GM23338 (cell line): Measurements from ENCODE around the gene EIF2A. TPM values are rescaled to one million over a fixed set of nuclear protein-coding genes. Genes with fewer than 3 reads are reported as not detected.

Experiments
- ATAC-seq: fragments of 200-7000 bp; cut with Tn5 transposase; 3 replicates; pipeline ENCODE4 v1.9.1; 2020
- DNase-seq: peaks from one replicate; pipeline ENCODE4 v3.0.0-alpha.2; 2015; ENCODE audit warnings: low spot score
- H2AFZ ChIP-seq: fragments of 200-600 bp; sonication (generic); 2 replicates; pipeline ENCODE4 v1.8.0; 2016; ENCODE audit warnings: antibody characterized with exemption, mild to moderate bottlenecking, moderate library complexity
- H3F3A ChIP-seq: fragments of 200-600 bp; sonication (generic); replicated peaks from 2 replicates; pipeline ENCODE4 v1.8.0; 2017; ENCODE audit warnings: antibody characterized with exemption, mixed run types, low read depth
- H3K27ac ChIP-seq: fragments of 200-600 bp; sonication (generic); 2 replicates; pipeline ENCODE4 v1.6.1; 2016; ENCODE audit warnings: low read depth
- H3K27me3 ChIP-seq: fragments of 200-600 bp; sonication (generic); 2 replicates; pipeline ENCODE4 v1.8.0; 2016; ENCODE audit warnings: mild to moderate bottlenecking, mixed run types, moderate library complexity; ENCODE audit not compliant: insufficient read depth
- H3K36me3 ChIP-seq: fragments of 200-600 bp; sonication (generic); 2 replicates; pipeline ENCODE4 v1.8.0; 2016; ENCODE audit warnings: mild to moderate bottlenecking; ENCODE audit not compliant: insufficient read depth
- H3K4me1 ChIP-seq: fragments of 200-600 bp; sonication (generic); 2 replicates; pipeline ENCODE4 v1.8.0; 2016; ENCODE audit warnings: mild to moderate bottlenecking, moderate library complexity; ENCODE audit not compliant: insufficient read depth
- H3K4me2 ChIP-seq: fragments of 200-600 bp; sonication (generic); 2 replicates; pipeline ENCODE4 v1.7.1; 2017; ENCODE audit warnings: mixed run types
- H3K4me3 ChIP-seq: fragments of 200-600 bp; sonication (generic); 2 replicates; pipeline ENCODE4 v1.6.1; 2016; ENCODE audit warnings: mixed run types
- H3K79me2 ChIP-seq: fragments of 200-600 bp; sonication (generic); replicated peaks from 2 replicates; pipeline ENCODE4 v1.8.0; 2017; ENCODE audit warnings: mild to moderate bottlenecking; ENCODE audit not compliant: insufficient read depth
- H3K9me2 ChIP-seq: fragments of 200-600 bp; sonication (generic); 2 replicates; pipeline ENCODE4 v1.8.0; 2017; ENCODE audit not compliant: insufficient read depth
- H4K20me1 ChIP-seq: fragments of 200-600 bp; sonication (generic); replicated peaks from 2 replicates; pipeline ENCODE4 v1.8.0; 2017; ENCODE audit warnings: mild to moderate bottlenecking; ENCODE audit not compliant: insufficient read depth
- H3K27ac Mint-ChIP-seq: 2 replicates; pipeline ENCODE4 v1.8.0; 2020; ENCODE audit warnings: inconsistent platforms, mild to moderate bottlenecking, moderate library complexity, mixed read lengths
- H3K27me3 Mint-ChIP-seq: 3 replicates; pipeline ENCODE4 v1.8.0; 2022; ENCODE audit warnings: low read depth, mild to moderate bottlenecking, moderate library complexity, mixed read lengths, inconsistent platforms; ENCODE audit not compliant: insufficient read depth, poor library complexity
- H3K36me3 Mint-ChIP-seq: 3 replicates; pipeline ENCODE4 v1.8.0; 2021; ENCODE audit warnings: low read depth, mild to moderate bottlenecking, inconsistent platforms, moderate library complexity, mixed read lengths
- H3K4me1 Mint-ChIP-seq: 3 replicates; pipeline ENCODE4 v1.8.0; 2020; ENCODE audit warnings: mild to moderate bottlenecking, inconsistent platforms, mixed read lengths
- H3K4me3 Mint-ChIP-seq: 3 replicates; pipeline ENCODE4 v1.8.0; 2021; ENCODE audit warnings: moderate library complexity, mild to moderate bottlenecking, inconsistent platforms, mixed read lengths
- H3K9me3 Mint-ChIP-seq: 3 replicates; pipeline ENCODE4 v1.8.0; 2020; ENCODE audit warnings: moderate library complexity, mild to moderate bottlenecking, inconsistent platforms, mixed read lengths
- CREB1 ChIP-seq: fragments of 250-450 bp; sonication (Bioruptor Pico); IDR thresholded peaks from 2 replicates; pipeline ENCODE4 v1.5.0; 2020; ENCODE audit warnings: low read depth, mild to moderate bottlenecking, moderate library complexity
- ETS1 ChIP-seq: IDR thresholded peaks from 2 replicates; pipeline ENCODE4 v1.6.1; 2016; ENCODE audit warnings: antibody characterized with exemption
- EZH2 ChIP-seq: fragments of 200-600 bp; sonication (generic); IDR thresholded peaks from one replicate; pipeline ENCODE4 v1.8.0; 2017; ENCODE audit warnings: antibody characterized with exemption, mild to moderate bottlenecking, low read depth; ENCODE audit not compliant: unreplicated experiment
- EZH2phosphoT487 ChIP-seq: fragments of 200-600 bp; sonication (generic); IDR thresholded peaks from one replicate; pipeline ENCODE4 v1.8.1; 2018; ENCODE audit warnings: antibody characterized with exemption; ENCODE audit not compliant: unreplicated experiment
- NANOG ChIP-seq: IDR thresholded peaks from 2 replicates; pipeline ENCODE4 v1.6.1; 2016; ENCODE audit warnings: antibody characterized with exemption, borderline replicate concordance
- POLR2AphosphoS5 ChIP-seq: IDR thresholded peaks from 2 replicates; pipeline ENCODE4 v1.6.1; 2016; ENCODE audit warnings: antibody characterized with exemption, low read depth
- STAT1 ChIP-seq: IDR thresholded peaks from one replicate; pipeline ENCODE4 v1.6.1; 2016; ENCODE audit warnings: antibody characterized with exemption; ENCODE audit not compliant: unreplicated experiment
- ZNF114 ChIP-seq: fragments of 250-450 bp; sonication (Bioruptor Pico); IDR thresholded peaks from 2 replicates; pipeline ENCODE4 v1.5.0; 2020; ENCODE audit warnings: mild to moderate bottlenecking, moderate library complexity
- ZNF331 ChIP-seq: fragments of 250-450 bp; sonication (Bioruptor Pico); IDR thresholded peaks from 2 replicates; pipeline ENCODE4 v1.5.0; 2020; ENCODE audit warnings: low read depth, mild to moderate bottlenecking, moderate library complexity
- ZNF462 ChIP-seq: fragments of 250-450 bp; sonication (Bioruptor Pico); IDR thresholded peaks from 2 replicates; pipeline ENCODE4 v1.5.0; 2020; ENCODE audit warnings: mild to moderate bottlenecking, moderate library complexity
- polyA plus RNA-seq: library from polyadenylated mRNA; unstranded; fragments of >200 nt; fragmentation: Nextera tagmentation; extraction: Ambion mirVana; gene quantifications from 2 replicates; pipeline ENCODE4 v1.2.1, GENCODE V29; 2016
- total RNA-seq: library from RNA; depleted of rRNA; stranded (reverse); fragments of >200 nt; shearing (Covaris generic); gene quantifications from 2 replicates; pipeline ENCODE4 v1.2.3, GENCODE V29; 2014
- TF ChIP-seq, protein P1 (sequence below), 2 experiments: fragments of 200-600 bp in 1 of 2; sonication (generic) in 1 of 2; conservative IDR thresholded peaks; 2 replicates each; pipeline versions ENCODE4 v1.5.1 to v1.6.1; 2016 to 2017; ENCODE audit warnings: antibody characterized with exemption in 2 of 2, low read depth in 2 of 2, mild to moderate bottlenecking in 2 of 2, moderate library complexity in 1 of 2

The EIF2A gene
- total and polyA plus RNA-seq, 2 experiments from 2014 or later = 95.2 to 153 TPM

DNA sequence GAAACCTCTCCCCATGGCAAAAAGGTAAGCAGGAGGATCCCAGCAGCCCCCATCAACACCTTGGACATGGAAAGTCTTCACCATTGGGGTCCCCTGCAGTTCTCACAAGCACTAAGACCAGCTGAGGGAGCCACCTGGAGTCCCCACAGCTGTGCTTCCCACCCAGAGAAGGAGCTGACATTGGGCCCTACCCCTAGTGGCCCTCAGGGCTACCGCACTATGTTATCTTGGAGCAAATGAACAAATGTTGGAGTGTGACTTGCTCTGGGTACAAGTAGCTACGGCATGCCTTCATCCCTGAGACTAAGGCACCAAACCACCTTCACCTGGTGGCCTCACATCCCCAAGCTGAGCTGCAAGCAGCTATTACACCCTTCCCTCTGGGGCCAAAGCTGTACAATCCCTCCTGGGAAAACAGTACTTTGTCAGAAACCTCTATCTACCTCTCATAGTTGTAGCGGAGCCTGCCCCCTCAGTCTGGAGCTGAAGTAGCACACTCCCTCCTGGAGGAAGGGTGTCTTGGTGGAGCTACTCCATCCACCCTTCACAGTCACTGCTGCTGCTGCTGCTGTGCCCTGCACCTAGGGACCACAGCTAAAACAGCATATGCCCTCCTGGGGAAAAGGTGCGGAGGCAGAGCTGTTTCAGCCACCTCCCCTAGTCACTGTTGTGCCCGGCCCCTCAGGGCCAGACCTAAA is 43.0 kb upstream of the EIF2A start (continued):
- peak; percentile 65 for TF ChIP-seq ZNF462 (CRISPR knock-in tag)
- no peak for TF ChIP-seq CREB1 (CRISPR knock-in tag)
- no peak for TF ChIP-seq STAT1
- TF ChIP-seq ZNF114 = no peak
- TF ChIP-seq POLR2AphosphoS5 = no peak

DNA sequence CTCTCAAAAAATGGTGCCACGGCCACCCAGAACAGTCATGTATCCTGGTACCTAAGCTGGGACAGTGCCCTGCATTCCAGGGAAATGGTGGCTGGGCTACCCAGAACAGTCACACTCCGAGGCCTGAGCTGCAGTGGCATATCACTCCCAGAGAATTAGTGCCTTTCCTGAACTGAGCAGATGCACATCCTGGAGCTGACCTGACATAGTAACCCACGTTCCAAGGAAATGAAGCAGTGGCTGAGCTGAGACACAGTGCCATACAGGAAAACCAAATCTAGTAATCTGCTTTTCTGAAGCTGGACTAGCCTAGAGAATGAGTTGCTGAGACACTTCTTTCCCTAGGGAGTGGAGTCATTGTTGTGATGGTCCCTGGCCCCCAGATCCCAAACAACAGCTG is 42.1 kb upstream of the EIF2A start:
- H3F3A ChIP-seq = no peaks in the 10 kb centered on the region
- DNase-seq (no peak), ATAC-seq (no peak)
- peaks cover 3% of the 10 kb centered on the region for H3K27me3 Mint-ChIP-seq
- no peak overlapping the region for H3K4me3 ChIP-seq
- H2AFZ ChIP-seq = no peak overlapping the region
- H4K20me1 ChIP-seq = no peaks in the 10 kb centered on the region
- no peak overlapping the region for H3K27ac ChIP-seq
- H3K4me1 Mint-ChIP-seq = no peaks in the 10 kb centered on the region
- H3K4me1 ChIP-seq = no peaks in the 10 kb centered on the region
- peaks cover 25% of the 10 kb centered on the region for H3K36me3 Mint-ChIP-seq
- no peaks in the 10 kb centered on the region for H3K9me2 ChIP-seq
- no peak overlapping the region for H3K27ac Mint-ChIP-seq
- H3K9me3 Mint-ChIP-seq = peaks cover 28% of the 10 kb centered on the region
- H3K36me3 ChIP-seq = peaks cover 3% of the 10 kb centered on the region; the same call in 1 of the 2 replicates
- H3K4me3 Mint-ChIP-seq = no peak overlapping the region
- H3K79me2 ChIP-seq = no peaks in the 10 kb centered on the region
- H3K4me2 ChIP-seq = no peak overlapping the region
- H3K27me3 ChIP-seq = no peaks in the 10 kb centered on the region
- TF ChIP-seq NANOG (no peak), EZH2 (no peak), ETS1 (no peak), ZNF114 (no peak), ZNF331 (CRISPR knock-in tag) (no peak), STAT1 (no peak), EZH2phosphoT487 (no peak)
- TF ChIP-seq, protein P1, sequence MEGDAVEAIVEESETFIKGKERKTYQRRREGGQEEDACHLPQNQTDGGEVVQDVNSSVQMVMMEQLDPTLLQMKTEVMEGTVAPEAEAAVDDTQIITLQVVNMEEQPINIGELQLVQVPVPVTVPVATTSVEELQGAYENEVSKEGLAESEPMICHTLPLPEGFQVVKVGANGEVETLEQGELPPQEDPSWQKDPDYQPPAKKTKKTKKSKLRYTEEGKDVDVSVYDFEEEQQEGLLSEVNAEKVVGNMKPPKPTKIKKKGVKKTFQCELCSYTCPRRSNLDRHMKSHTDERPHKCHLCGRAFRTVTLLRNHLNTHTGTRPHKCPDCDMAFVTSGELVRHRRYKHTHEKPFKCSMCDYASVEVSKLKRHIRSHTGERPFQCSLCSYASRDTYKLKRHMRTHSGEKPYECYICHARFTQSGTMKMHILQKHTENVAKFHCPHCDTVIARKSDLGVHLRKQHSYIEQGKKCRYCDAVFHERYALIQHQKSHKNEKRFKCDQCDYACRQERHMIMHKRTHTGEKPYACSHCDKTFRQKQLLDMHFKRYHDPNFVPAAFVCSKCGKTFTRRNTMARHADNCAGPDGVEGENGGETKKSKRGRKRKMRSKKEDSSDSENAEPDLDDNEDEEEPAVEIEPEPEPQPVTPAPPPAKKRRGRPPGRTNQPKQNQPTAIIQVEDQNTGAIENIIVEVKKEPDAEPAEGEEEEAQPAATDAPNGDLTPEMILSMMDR (conservative IDR thresholded peaks at IDR 0.05; ENCODE audit: low read depth in 2 of 2) = no peak
